Liver (tissue), 9 donors: ENCODE data around the gene SPAG17. TPM values are rescaled to one million over a fixed set of nuclear protein-coding genes. Genes with fewer than 3 reads are reported as not detected.
A peak's percentile ranks its signal among the peaks of the same experiment; 100 is the strongest.

Source experiments
- DNase-seq: peaks from one replicate; pipeline ENCODE4 v3.0.0-alpha.2; 2017; ENCODE audit warnings: low spot score
- H3K27ac ChIP-seq, 2 donors: one replicate each; pipeline ENCODE4 v1.7.0; 2013; ENCODE audit warnings: inconsistent platforms in 2 of 2, low read length in 2 of 2, control low read depth in 1 of 2, low read depth in 1 of 2, mild to moderate bottlenecking in 1 of 2
- H3K27me3 ChIP-seq, 4 donors: one replicate each; pipeline versions ENCODE4 v1.6.1 to v1.7.0; 2013; ENCODE audit warnings: low read length in 3 of 4, inconsistent platforms in 1 of 4, mild to moderate bottlenecking in 1 of 4, moderate library complexity in 1 of 4; ENCODE audit not compliant: control insufficient read depth in 4 of 4, insufficient read depth in 4 of 4
- H3K36me3 ChIP-seq, 4 donors: one replicate each; pipeline versions ENCODE4 v1.6.1 to v1.7.0; 2013; ENCODE audit warnings: low read length in 3 of 4, mild to moderate bottlenecking in 3 of 4, low read depth in 1 of 4, moderate library complexity in 1 of 4; ENCODE audit not compliant: control insufficient read depth in 4 of 4, insufficient read depth in 3 of 4
- H3K4me1 ChIP-seq, 4 donors: one replicate each; pipeline versions ENCODE4 v1.6.1 to v1.7.0; 2013; ENCODE audit warnings: low read length in 3 of 4, mild to moderate bottlenecking in 3 of 4, moderate library complexity in 1 of 4; ENCODE audit not compliant: control insufficient read depth in 4 of 4, insufficient read depth in 4 of 4
- H3K4me3 ChIP-seq, 3 donors: one replicate each; pipeline versions ENCODE4 v1.6.1 to v1.7.0; 2013; ENCODE audit warnings: low read length in 3 of 3, control low read depth in 1 of 3, low read depth in 1 of 3, mild to moderate bottlenecking in 1 of 3
- H3K9ac ChIP-seq, 2 donors: one replicate each; pipeline ENCODE4 v1.7.0; 2013; ENCODE audit warnings: low read length in 2 of 2, mild to moderate bottlenecking in 2 of 2, moderate library complexity in 2 of 2, control low read depth in 1 of 2, low read depth in 1 of 2
- H3K9me3 ChIP-seq, 4 donors: one replicate each; pipeline versions ENCODE4 v1.6.1 to v1.7.0; 2013; ENCODE audit warnings: low read length in 3 of 4; ENCODE audit not compliant: control insufficient read depth in 4 of 4
- EGR1 ChIP-seq, 2 donors: IDR thresholded peaks; 2 replicates each; pipeline ENCODE4 v1.6.1; 2016 to 2018; ENCODE audit warnings: antibody characterized with exemption in 2 of 2, low read depth in 2 of 2
- FOXA1 ChIP-seq: IDR thresholded peaks from 2 replicates; pipeline ENCODE4 v1.6.1; 2016; ENCODE audit warnings: antibody characterized with exemption
- FOXA2 ChIP-seq: IDR thresholded peaks from 2 replicates; pipeline ENCODE4 v1.6.1; 2016; ENCODE audit warnings: antibody characterized with exemption
- JUND ChIP-seq, 2 donors: IDR thresholded peaks; 2 replicates each; pipeline ENCODE4 v1.6.1; 2016; ENCODE audit warnings: antibody characterized with exemption in 2 of 2
- RAD21 ChIP-seq, 2 donors: IDR thresholded peaks; 2 replicates each; pipeline ENCODE4 v1.6.1; 2016; ENCODE audit warnings: antibody characterized with exemption in 2 of 2, mild to moderate bottlenecking in 2 of 2
- RXRA ChIP-seq, 2 donors: IDR thresholded peaks; 2 replicates each; pipeline ENCODE4 v1.6.1; 2017 to 2018; ENCODE audit warnings: antibody characterized with exemption in 2 of 2, mild to moderate bottlenecking in 1 of 2
- SP1 ChIP-seq: IDR thresholded peaks from 2 replicates; pipeline ENCODE4 v1.6.1; 2018; ENCODE audit warnings: antibody characterized with exemption, mild to moderate bottlenecking
- WGBS: extraction: QIAGEN DNeasy Blood & Tissue Kit; methylation state at CpG from one replicate; pipeline ENCODE4 v1.1.7; 2013; 5-methylcytosine and 5-hydroxymethylcytosine counted together
- polyA plus RNA-seq, 2 donors: library from polyadenylated mRNA; stranded (reverse) in 1 of 2; unstranded in 1 of 2; fragments of 200-250 nt in 1 of 2; fragments of >200 nt in 1 of 2; fragmentation: Nextera tagmentation in 1 of 2; extraction: Ambion mirVana in 1 of 2; gene quantifications; one replicate each; pipeline versions ENCODE4 v1.2.1 to v1.2.3, GENCODE V29; 2013 to 2015
- total RNA-seq, 2 donors: library from RNA; depleted of rRNA; stranded (reverse); fragments of >200 nt; gene quantifications; one replicate each; pipeline ENCODE4 v1.2.3, GENCODE V29; 2014
- TF ChIP-seq, protein P1 (sequence below): IDR thresholded peaks from 2 replicates; pipeline ENCODE4 v1.6.1; 2016; ENCODE audit warnings: antibody characterized with exemption, mild to moderate bottlenecking
- TF ChIP-seq, protein P2 (sequence below): fragments of 150-350 bp; IDR thresholded peaks from 2 replicates; pipeline ENCODE4 v1.5.1; 2017; ENCODE audit warnings: improper control_type of control experiment, low read depth, low read length; ENCODE audit not compliant: missing input control
- TF ChIP-seq, protein P3 (sequence below): IDR thresholded peaks from 2 replicates; pipeline ENCODE4 v1.6.1; 2016; ENCODE audit warnings: antibody characterized with exemption
- TF ChIP-seq, protein P4 (sequence below): IDR thresholded peaks from 2 replicates; pipeline ENCODE4 v1.6.1; 2016; ENCODE audit warnings: antibody characterized with exemption
- donor health status: healthy.
- donor health status: healthy.
- donor health status: healthy.
- donor health status: healthy.
- donor health status: healthy.

Gene SPAG17
- total and polyA plus RNA-seq, 4 donors: 0.17 to 0.75 TPM; not detected in 2

DNA sequence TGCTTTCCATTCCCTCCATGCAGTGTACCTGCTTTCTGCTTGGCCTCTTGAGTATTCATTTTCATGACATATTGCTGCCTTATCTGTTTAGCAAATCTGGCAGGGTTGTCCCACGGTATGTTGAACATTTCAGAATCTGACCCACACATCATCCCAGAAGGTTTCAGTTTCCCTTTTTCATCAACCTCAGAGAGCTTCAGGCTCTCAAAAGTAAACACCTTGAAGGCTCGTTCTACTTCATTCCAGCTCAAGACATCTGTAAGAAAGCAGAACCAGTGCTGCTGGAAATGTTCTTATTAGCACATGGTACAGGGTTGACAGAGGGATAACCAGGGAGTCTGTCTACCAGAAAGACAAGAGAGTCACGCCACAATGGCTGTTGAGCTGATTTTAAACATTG, 103.6 kb downstream of the SPAG17 start:
- Histone ChIP-seq H3K9ac (no peak overlapping the region), H3K4me3 (no peak overlapping the region), H3K36me3 (no peaks in the 10 kb centered on the region), H3K9me3 (no peaks in the 10 kb centered on the region), H3K4me1 (no peaks in the 10 kb centered on the region), H3K27ac (no peak overlapping the region), H3K27me3 (no peaks in the 10 kb centered on the region)
- no peak for DNase-seq
- 68% methylated on average over 3 of the region's 3 CpGs for WGBS
- no peak for TF ChIP-seq RXRA (IDR thresholded peaks at IDR 0.05)
- TF ChIP-seq, protein P1, sequence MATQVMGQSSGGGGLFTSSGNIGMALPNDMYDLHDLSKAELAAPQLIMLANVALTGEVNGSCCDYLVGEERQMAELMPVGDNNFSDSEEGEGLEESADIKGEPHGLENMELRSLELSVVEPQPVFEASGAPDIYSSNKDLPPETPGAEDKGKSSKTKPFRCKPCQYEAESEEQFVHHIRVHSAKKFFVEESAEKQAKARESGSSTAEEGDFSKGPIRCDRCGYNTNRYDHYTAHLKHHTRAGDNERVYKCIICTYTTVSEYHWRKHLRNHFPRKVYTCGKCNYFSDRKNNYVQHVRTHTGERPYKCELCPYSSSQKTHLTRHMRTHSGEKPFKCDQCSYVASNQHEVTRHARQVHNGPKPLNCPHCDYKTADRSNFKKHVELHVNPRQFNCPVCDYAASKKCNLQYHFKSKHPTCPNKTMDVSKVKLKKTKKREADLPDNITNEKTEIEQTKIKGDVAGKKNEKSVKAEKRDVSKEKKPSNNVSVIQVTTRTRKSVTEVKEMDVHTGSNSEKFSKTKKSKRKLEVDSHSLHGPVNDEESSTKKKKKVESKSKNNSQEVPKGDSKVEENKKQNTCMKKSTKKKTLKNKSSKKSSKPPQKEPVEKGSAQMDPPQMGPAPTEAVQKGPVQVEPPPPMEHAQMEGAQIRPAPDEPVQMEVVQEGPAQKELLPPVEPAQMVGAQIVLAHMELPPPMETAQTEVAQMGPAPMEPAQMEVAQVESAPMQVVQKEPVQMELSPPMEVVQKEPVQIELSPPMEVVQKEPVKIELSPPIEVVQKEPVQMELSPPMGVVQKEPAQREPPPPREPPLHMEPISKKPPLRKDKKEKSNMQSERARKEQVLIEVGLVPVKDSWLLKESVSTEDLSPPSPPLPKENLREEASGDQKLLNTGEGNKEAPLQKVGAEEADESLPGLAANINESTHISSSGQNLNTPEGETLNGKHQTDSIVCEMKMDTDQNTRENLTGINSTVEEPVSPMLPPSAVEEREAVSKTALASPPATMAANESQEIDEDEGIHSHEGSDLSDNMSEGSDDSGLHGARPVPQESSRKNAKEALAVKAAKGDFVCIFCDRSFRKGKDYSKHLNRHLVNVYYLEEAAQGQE: no peak
- TF ChIP-seq EGR1 (IDR thresholded peaks at IDR 0.05; ENCODE audit: low read depth in 2 of 2): no peak
- no peak for TF ChIP-seq FOXA1
- TF ChIP-seq SP1: no peak
- TF ChIP-seq, protein P2, sequence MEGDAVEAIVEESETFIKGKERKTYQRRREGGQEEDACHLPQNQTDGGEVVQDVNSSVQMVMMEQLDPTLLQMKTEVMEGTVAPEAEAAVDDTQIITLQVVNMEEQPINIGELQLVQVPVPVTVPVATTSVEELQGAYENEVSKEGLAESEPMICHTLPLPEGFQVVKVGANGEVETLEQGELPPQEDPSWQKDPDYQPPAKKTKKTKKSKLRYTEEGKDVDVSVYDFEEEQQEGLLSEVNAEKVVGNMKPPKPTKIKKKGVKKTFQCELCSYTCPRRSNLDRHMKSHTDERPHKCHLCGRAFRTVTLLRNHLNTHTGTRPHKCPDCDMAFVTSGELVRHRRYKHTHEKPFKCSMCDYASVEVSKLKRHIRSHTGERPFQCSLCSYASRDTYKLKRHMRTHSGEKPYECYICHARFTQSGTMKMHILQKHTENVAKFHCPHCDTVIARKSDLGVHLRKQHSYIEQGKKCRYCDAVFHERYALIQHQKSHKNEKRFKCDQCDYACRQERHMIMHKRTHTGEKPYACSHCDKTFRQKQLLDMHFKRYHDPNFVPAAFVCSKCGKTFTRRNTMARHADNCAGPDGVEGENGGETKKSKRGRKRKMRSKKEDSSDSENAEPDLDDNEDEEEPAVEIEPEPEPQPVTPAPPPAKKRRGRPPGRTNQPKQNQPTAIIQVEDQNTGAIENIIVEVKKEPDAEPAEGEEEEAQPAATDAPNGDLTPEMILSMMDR: no peak
- TF ChIP-seq, protein P3, sequence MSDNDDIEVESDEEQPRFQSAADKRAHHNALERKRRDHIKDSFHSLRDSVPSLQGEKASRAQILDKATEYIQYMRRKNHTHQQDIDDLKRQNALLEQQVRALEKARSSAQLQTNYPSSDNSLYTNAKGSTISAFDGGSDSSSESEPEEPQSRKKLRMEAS: no peak
- TF ChIP-seq JUND (IDR thresholded peaks at IDR 0.05): no peak
- no peak for TF ChIP-seq FOXA2

DNA sequence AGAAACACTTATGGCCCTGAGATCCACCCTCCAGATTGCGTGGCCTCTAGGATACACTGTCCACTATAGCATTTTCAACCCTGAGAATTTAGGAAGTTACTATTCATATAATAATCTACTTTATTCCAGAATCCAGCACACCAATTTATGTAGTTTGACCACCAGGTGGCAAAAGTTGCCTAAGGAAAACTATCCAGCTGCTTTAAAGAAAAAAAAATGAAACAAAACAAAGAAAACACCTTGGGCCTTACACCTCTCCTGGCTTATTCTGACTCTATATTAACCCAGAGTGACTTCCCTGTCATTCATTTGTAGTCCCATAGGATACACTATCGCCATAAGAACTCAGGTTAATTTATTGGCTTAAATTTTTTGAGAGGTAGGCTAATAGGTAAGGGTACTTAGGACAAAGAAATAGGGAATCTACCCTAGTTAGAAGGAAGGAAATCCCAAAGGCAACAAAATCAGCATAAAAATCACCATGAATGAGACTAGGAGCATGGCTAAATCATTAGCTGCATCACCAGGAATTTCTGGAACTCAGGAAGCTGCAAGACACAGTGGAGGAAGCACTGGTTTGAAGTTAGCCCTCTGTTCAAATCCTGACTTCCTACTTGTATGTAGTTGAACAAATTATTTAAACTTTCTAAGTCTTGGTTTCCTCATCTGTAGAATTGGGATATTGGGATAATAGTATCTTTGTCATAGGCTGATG, 107.5 kb downstream of the SPAG17 start:
- peak; percentile 83 to 84 for TF ChIP-seq RAD21 (IDR thresholded peaks at IDR 0.05)
- TF ChIP-seq, protein P2: peak; percentile 52
- TF ChIP-seq FOXA1: no peak
- TF ChIP-seq, protein P4, sequence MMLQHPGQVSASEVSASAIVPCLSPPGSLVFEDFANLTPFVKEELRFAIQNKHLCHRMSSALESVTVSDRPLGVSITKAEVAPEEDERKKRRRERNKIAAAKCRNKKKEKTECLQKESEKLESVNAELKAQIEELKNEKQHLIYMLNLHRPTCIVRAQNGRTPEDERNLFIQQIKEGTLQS: no peak
- TF ChIP-seq, protein P3: no peak
- no peak for TF ChIP-seq RXRA (IDR thresholded peaks at IDR 0.05)
- Histone ChIP-seq H3K4me3 (no peak overlapping the region), H3K9ac (no peak overlapping the region), H3K9me3 (no peaks in the 10 kb centered on the region), H3K4me1 (no peaks in the 10 kb centered on the region), H3K27me3 (no peaks in the 10 kb centered on the region), H3K27ac (no peak overlapping the region), H3K36me3 (no peaks in the 10 kb centered on the region)
- WGBS: 48% methylated on average over 2 of the region's 2 CpGs
- DNase-seq: no peak
